Heart left ventricle (tissue), 13 donors: ENCODE results near the gene KCNH8.

Experiments
- POLR2A ChIP-seq, 2 donors: fragments of 450-650 bp; IDR thresholded peaks; one replicate each; pipeline ENCODE4 v1.6.1; 2017; ENCODE audit warnings: antibody characterized with exemption in 2 of 2, mild to moderate bottlenecking in 2 of 2, moderate library complexity in 2 of 2
- TF ChIP-seq, protein P1 (sequence below), 12 donors: fragments of 200-600 bp; sonication (generic) in 4 of 12; IDR thresholded peaks; one replicate each; pipeline versions ENCODE4 v1.5.0 to v1.8.0; 2018 to 2022; ENCODE audit warnings: antibody characterized with exemption in 12 of 12, mild to moderate bottlenecking in 5 of 12
- donor health status: ischemic (EF 13 %, LVEDD 7.1; RV severe dilation, severe dysfunction).
- donor health status: DM: no; HTN: yes; CAD: no.
- donor health status: DM: no; HTN: no; CAD: no.
- donor health status: ischemic (EF 25% LVEDD 6.9; RV normal size, moderate dysfunction).
- donor health status: ischemic (EF 25% LVEDD 5.7; RV mildly dilated, moderate dysfunction).
- donor health status: ischemic (EF 35%, LVEDD 5.7; RV mildly dilated, moderate dysfunction).
- donor health status: nonischemic (EF 11% LVEDD 7.7; RV severe dilation, severe dysfunction).
- donor health status: DM: yes; HTN: yes; CAD: no.
- donor health status: PGD.
- donor health status: ischemic (EF 29% LVEDD 5.4; RV normal size, mild dysfunction).
- donor health status: nonischemic (EF 23%, LVEDD 6.1; RV moderate dilation, normal function).

DNA sequence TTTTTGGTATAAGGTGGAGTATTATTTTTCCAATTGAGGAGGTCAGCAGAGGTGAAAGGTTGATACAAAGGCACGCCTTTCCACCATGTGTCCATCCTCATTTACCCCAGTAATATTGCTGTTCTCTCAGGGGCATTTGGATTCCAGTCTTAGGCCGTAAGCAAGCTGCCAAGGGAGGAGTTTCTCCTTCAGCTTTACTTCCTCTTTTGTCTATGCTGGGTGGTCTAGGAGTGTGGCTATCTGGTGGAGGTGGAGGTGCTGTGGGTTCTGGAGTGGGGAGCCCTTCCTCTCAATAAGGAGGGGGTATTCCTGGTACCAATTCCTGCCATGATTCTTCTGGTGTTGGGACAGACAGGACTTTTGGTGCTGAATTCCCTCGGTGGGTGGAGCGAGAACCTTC, 340.6 kb downstream of the KCNH8 start:
- TF ChIP-seq POLR2A (IDR thresholded peaks at IDR 0.05) = no peak
- TF ChIP-seq, protein P1, sequence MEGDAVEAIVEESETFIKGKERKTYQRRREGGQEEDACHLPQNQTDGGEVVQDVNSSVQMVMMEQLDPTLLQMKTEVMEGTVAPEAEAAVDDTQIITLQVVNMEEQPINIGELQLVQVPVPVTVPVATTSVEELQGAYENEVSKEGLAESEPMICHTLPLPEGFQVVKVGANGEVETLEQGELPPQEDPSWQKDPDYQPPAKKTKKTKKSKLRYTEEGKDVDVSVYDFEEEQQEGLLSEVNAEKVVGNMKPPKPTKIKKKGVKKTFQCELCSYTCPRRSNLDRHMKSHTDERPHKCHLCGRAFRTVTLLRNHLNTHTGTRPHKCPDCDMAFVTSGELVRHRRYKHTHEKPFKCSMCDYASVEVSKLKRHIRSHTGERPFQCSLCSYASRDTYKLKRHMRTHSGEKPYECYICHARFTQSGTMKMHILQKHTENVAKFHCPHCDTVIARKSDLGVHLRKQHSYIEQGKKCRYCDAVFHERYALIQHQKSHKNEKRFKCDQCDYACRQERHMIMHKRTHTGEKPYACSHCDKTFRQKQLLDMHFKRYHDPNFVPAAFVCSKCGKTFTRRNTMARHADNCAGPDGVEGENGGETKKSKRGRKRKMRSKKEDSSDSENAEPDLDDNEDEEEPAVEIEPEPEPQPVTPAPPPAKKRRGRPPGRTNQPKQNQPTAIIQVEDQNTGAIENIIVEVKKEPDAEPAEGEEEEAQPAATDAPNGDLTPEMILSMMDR (IDR thresholded peaks at IDR 0.05) = no peak
